GM20000 (cell line): Measurements from ENCODE around the gene C5AR2.

Experiments
- DNase-seq: peaks from one replicate; pipeline ENCODE4 v3.0.0; 2012; ENCODE audit warnings: low spot score
- CTCF ChIP-seq: IDR thresholded peaks from 2 replicates; pipeline ENCODE4 v1.5.1; 2012; ENCODE audit warnings: mild to moderate bottlenecking, control low read depth; ENCODE audit errors: extremely low read depth, missing control alignments

The C5AR2 gene

GRCh38 chr19:47305309-47305751 is 26.6 kb upstream of the C5AR2 start:
- peak; percentile 97 for TF ChIP-seq CTCF
- peak; percentile 60 for DNase-seq

GRCh38 chr19:47306303-47306702 is 25.7 kb upstream of the C5AR2 start:
- TF ChIP-seq CTCF, result no peak
- DNase-seq, result no peak

GRCh38 chr19:47309038-47309437 is 22.9 kb upstream of the C5AR2 start:
- DNase-seq, result no peak
- no peak for TF ChIP-seq CTCF

GRCh38 chr19:47309608-47310007 is 22.4 kb upstream of the C5AR2 start, which contains the start of gene C5AR1:
C5AR1 (plus strand) TSS chr19:47309861; CDS start chr19:47309896, 35 bp downstream.
- TF ChIP-seq CTCF, result no peak
- no peak for DNase-seq

GRCh38 chr19:47310323-47310722 is 21.7 kb upstream of the C5AR2 start:
- no peak for TF ChIP-seq CTCF
- DNase-seq, result no peak

- no peak for DNase-seq
- no peak for TF ChIP-seq CTCF
Observed at GRCh38 chr19:47310819-47311218, 21.2 kb upstream of the C5AR2 start.

- no peak for DNase-seq
- TF ChIP-seq CTCF, result no peak
Observed at GRCh38 chr19:47312366-47313006, 19.5 kb upstream of the C5AR2 start.
